ENCODE measurements around the gene SMIM35.

Gene SMIM35

DNA sequence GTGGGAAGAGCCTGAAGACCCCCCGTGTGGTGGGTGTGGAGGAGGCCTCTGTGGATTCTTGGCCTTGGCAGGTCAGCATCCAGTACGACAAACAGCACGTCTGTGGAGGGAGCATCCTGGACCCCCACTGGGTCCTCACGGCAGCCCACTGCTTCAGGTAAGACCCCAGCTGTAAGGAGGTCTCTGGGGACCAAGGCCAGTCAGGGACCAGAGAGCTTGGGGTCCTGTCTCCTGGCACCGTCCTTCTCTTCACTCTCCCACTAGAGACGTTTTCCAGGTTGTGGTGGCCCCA, 24.9 kb upstream of the SMIM35 start:
- H4K12ac ChIP-seq (ENCODE audit: low read depth, low read length): no peak overlapping the region
- no peaks in the 10 kb centered on the region for H3K4me1 ChIP-seq (ENCODE audit: control insufficient read depth in 1 of 2, insufficient read depth in 2 of 2, low read length in 2 of 2)
- H4K91ac ChIP-seq (ENCODE audit: low read depth, low read length): no peak overlapping the region
- no peak overlapping the region for H4K8ac ChIP-seq (ENCODE audit: low read depth, low read length)
- H3K27ac ChIP-seq (ENCODE audit: low read depth, low read length): no peak overlapping the region
- H3K4me3 ChIP-seq (ENCODE audit: low read depth, low read length): no peak overlapping the region
- H2BK12ac ChIP-seq (ENCODE audit: low read length): no peak overlapping the region
- no peak overlapping the region for H2BK5ac ChIP-seq (ENCODE audit: low read depth, low read length, poor library complexity)
- H3K9me3 ChIP-seq (ENCODE audit: insufficient read depth, low read depth, low read length): peaks cover 2% of the 10 kb centered on the region
- no peaks in the 10 kb centered on the region for H3K79me2 ChIP-seq (ENCODE audit: control insufficient read depth, insufficient read depth, low read length, poor library complexity)
- H3K36me3 ChIP-seq (ENCODE audit: control insufficient read depth in 1 of 2, insufficient read depth in 2 of 2, low read length in 2 of 2): no peaks in the 10 kb centered on the region
- H2BK120ac ChIP-seq (ENCODE audit: insufficient read depth, low read length, poor library complexity): no peak overlapping the region
- no peak overlapping the region for H3K18ac ChIP-seq (ENCODE audit: low read length)
- H3K27me3 ChIP-seq (ENCODE audit: insufficient read depth, low read length): no peaks in the 10 kb centered on the region
- H3K79me1 ChIP-seq (ENCODE audit: low read length): no peaks in the 10 kb centered on the region
- no peak overlapping the region for H2AK5ac ChIP-seq (ENCODE audit: low read length)
- no peak overlapping the region for H3K4me2 ChIP-seq (ENCODE audit: low read length)
- no peak overlapping the region for H3K4ac ChIP-seq (ENCODE audit: low read depth, low read length)
- H2AFZ ChIP-seq (ENCODE audit: insufficient read depth, low read length, poor library complexity): no peak overlapping the region
- no peak overlapping the region for H3K14ac ChIP-seq (ENCODE audit: low read length)
- DNase-seq: no peak
- no CpG with 5 or more reads among the region's 6 CpGs for WGBS (ENCODE audit: extremely low coverage, insufficient coverage, insufficient read length)
- no peak overlapping the region for H3K23ac ChIP-seq (ENCODE audit: low read length)
- H3K9ac ChIP-seq (ENCODE audit: low read length): no peak overlapping the region

DNA sequence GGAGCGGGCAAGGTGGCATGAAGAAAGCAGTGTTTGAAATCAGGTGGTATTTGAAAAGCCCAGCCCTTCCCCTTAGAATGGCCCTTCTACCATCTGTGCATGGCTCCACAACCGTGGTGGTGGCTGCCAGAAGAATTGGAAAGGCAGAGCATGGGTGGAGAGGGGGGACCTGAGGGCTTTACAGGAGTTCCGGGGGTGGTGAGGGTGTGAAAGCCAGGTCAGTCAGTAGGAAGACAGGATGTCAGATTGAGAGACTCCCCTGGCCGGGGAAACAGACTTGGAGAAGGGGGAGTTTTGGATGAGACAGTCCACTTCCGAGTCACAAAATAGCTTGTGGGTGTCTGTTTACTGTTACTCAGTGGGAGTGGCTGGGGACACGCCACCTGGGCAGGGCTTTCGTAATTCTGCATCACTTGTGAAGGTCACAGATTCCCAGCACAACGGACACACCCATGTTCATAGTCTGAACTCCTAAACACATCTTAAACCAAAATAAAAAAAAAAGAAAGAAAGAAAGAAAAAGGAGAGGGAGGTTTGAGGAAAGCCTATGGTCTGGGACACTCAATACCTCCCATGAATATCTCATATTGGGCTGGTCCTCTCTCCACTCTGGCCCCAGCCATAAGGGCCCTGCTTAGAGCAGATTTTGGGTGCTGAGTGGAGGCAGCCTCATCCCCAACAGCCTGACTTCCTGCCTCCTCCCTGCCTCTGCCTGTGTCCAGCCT, 24.4 kb upstream of the SMIM35 start:
- Histone ChIP-seq H4K8ac (ENCODE audit: low read depth, low read length) (no peak overlapping the region), H2BK12ac (ENCODE audit: low read length) (no peak overlapping the region), H3K79me2 (ENCODE audit: control insufficient read depth, insufficient read depth, low read length, poor library complexity) (no peaks in the 10 kb centered on the region), H3K36me3 (ENCODE audit: control insufficient read depth in 1 of 2, insufficient read depth in 2 of 2, low read length in 2 of 2) (no peaks in the 10 kb centered on the region), H2BK5ac (ENCODE audit: low read depth, low read length, poor library complexity) (no peak overlapping the region), H3K9me3 (ENCODE audit: insufficient read depth, low read depth, low read length) (peaks cover 2% of the 10 kb centered on the region), H2AK5ac (ENCODE audit: low read length) (no peak overlapping the region), H3K4ac (ENCODE audit: low read depth, low read length) (no peak overlapping the region), H3K27me3 (ENCODE audit: insufficient read depth, low read length) (no peaks in the 10 kb centered on the region), H4K12ac (ENCODE audit: low read depth, low read length) (no peak overlapping the region), H3K23ac (ENCODE audit: low read length) (no peak overlapping the region), H3K79me1 (ENCODE audit: low read length) (no peaks in the 10 kb centered on the region), H3K4me2 (ENCODE audit: low read length) (no peak overlapping the region), H3K18ac (ENCODE audit: low read length) (no peak overlapping the region), H3K4me3 (ENCODE audit: low read depth, low read length) (no peak overlapping the region), H3K14ac (ENCODE audit: low read length) (no peak overlapping the region), H3K9ac (ENCODE audit: low read length) (no peak overlapping the region), H3K27ac (ENCODE audit: low read depth, low read length) (no peak overlapping the region), H4K91ac (ENCODE audit: low read depth, low read length) (no peak overlapping the region), H3K4me1 (ENCODE audit: control insufficient read depth in 1 of 2, insufficient read depth in 2 of 2, low read length in 2 of 2) (no peaks in the 10 kb centered on the region), H2BK120ac (ENCODE audit: insufficient read depth, low read length, poor library complexity) (no peak overlapping the region), H2AFZ (ENCODE audit: insufficient read depth, low read length, poor library complexity) (no peak overlapping the region)
- DNase-seq: no peak
- no CpG with 5 or more reads among the region's 8 CpGs for WGBS (ENCODE audit: extremely low coverage, insufficient coverage, insufficient read length)

DNA sequence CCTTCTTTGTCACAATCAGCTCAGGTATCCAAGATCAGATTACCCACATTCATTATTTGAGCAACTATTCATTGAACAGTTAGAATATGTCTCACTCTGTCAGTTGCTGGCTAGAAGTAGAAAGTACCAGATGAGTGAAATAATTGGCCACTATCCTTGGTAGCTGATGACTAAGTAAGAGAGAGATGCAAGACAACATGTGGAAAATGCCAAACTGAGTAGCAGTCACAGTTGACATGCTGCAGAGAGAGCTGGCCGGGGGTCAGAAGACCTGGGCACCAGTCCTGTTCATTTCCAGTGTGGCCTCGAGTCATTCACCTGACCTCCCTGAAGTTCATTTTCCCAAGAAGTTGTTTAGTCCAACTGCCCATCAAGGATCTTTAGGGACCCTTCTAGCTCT, 22.5 kb upstream of the SMIM35 start:
- WGBS (ENCODE audit: extremely low coverage, insufficient coverage, insufficient read length): no CpG with 5 or more reads among the region's 2 CpGs
- no peaks in the 10 kb centered on the region for H3K79me2 ChIP-seq (ENCODE audit: control insufficient read depth, insufficient read depth, low read length, poor library complexity)
- no peaks in the 10 kb centered on the region for H3K27me3 ChIP-seq (ENCODE audit: insufficient read depth, low read length)
- H2BK120ac ChIP-seq (ENCODE audit: insufficient read depth, low read length, poor library complexity): no peak overlapping the region
- no peak overlapping the region for H2AFZ ChIP-seq (ENCODE audit: insufficient read depth, low read length, poor library complexity)
- H4K91ac ChIP-seq (ENCODE audit: low read depth, low read length): no peak overlapping the region
- no peaks in the 10 kb centered on the region for H3K79me1 ChIP-seq (ENCODE audit: low read length)
- H3K18ac ChIP-seq (ENCODE audit: low read length): no peak overlapping the region
- no peak overlapping the region for H4K12ac ChIP-seq (ENCODE audit: low read depth, low read length)
- no peak overlapping the region for H3K4me2 ChIP-seq (ENCODE audit: low read length)
- no peaks in the 10 kb centered on the region for H3K4me1 ChIP-seq (ENCODE audit: control insufficient read depth in 1 of 2, insufficient read depth in 2 of 2, low read length in 2 of 2)
- DNase-seq: peak; percentile 57 to 87
- H3K4me3 ChIP-seq (ENCODE audit: low read depth, low read length): no peak overlapping the region
- H3K9me3 ChIP-seq (ENCODE audit: insufficient read depth, low read depth, low read length): peaks cover 2% of the 10 kb centered on the region
- H3K27ac ChIP-seq (ENCODE audit: low read depth, low read length): no peak overlapping the region
- no peak overlapping the region for H3K23ac ChIP-seq (ENCODE audit: low read length)
- H3K4ac ChIP-seq (ENCODE audit: low read depth, low read length): no peak overlapping the region
- no peak overlapping the region for H2BK12ac ChIP-seq (ENCODE audit: low read length)
- no peak overlapping the region for H4K8ac ChIP-seq (ENCODE audit: low read depth, low read length)
- no peaks in the 10 kb centered on the region for H3K36me3 ChIP-seq (ENCODE audit: control insufficient read depth in 1 of 2, insufficient read depth in 2 of 2, low read length in 2 of 2)
- no peak overlapping the region for H3K9ac ChIP-seq (ENCODE audit: low read length)
- H3K14ac ChIP-seq (ENCODE audit: low read length): no peak overlapping the region
- H2AK5ac ChIP-seq (ENCODE audit: low read length): no peak overlapping the region
- H2BK5ac ChIP-seq (ENCODE audit: low read depth, low read length, poor library complexity): no peak overlapping the region

DNA sequence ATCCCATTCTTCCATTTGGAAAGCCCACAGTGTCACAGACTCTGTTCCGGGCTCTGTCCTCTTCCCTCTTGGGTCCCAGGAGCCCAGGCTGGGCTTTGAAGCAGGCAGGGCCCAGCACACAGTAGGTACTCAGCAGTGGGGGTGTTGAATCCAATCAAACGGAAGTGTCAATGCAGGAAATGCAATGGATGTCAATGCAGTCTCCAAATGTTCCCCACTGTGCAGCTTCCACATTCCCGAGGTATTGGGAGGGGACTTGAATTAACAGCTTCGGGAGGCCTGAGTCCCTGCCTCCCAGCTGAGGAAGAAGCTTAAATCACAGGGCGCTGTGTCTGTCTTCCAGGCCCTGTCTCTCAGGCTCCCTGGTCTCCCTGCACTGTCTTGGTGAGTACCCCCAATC, 21.8 kb upstream of the SMIM35 start:
- no peak overlapping the region for H3K4me3 ChIP-seq (ENCODE audit: low read depth, low read length)
- no peak for DNase-seq
- H2AK5ac ChIP-seq (ENCODE audit: low read length): no peak overlapping the region
- no peaks in the 10 kb centered on the region for H3K4me1 ChIP-seq (ENCODE audit: control insufficient read depth in 1 of 2, insufficient read depth in 2 of 2, low read length in 2 of 2)
- H3K79me1 ChIP-seq (ENCODE audit: low read length): no peaks in the 10 kb centered on the region
- no peak overlapping the region for H4K8ac ChIP-seq (ENCODE audit: low read depth, low read length)
- no peak overlapping the region for H3K18ac ChIP-seq (ENCODE audit: low read length)
- no peak overlapping the region for H3K23ac ChIP-seq (ENCODE audit: low read length)
- no peak overlapping the region for H3K4me2 ChIP-seq (ENCODE audit: low read length)
- no peak overlapping the region for H3K27ac ChIP-seq (ENCODE audit: low read depth, low read length)
- H3K9me3 ChIP-seq (ENCODE audit: insufficient read depth, low read depth, low read length): peaks cover 2% of the 10 kb centered on the region
- no peak overlapping the region for H2AFZ ChIP-seq (ENCODE audit: insufficient read depth, low read length, poor library complexity)
- H4K12ac ChIP-seq (ENCODE audit: low read depth, low read length): no peak overlapping the region
- WGBS (ENCODE audit: extremely low coverage, insufficient coverage, insufficient read length): no CpG with 5 or more reads among the region's 5 CpGs
- H2BK5ac ChIP-seq (ENCODE audit: low read depth, low read length, poor library complexity): no peak overlapping the region
- H2BK120ac ChIP-seq (ENCODE audit: insufficient read depth, low read length, poor library complexity): no peak overlapping the region
- H3K9ac ChIP-seq (ENCODE audit: low read length): no peak overlapping the region
- H2BK12ac ChIP-seq (ENCODE audit: low read length): no peak overlapping the region
- no peak overlapping the region for H3K14ac ChIP-seq (ENCODE audit: low read length)
- H3K79me2 ChIP-seq (ENCODE audit: control insufficient read depth, insufficient read depth, low read length, poor library complexity): no peaks in the 10 kb centered on the region
- H3K36me3 ChIP-seq (ENCODE audit: control insufficient read depth in 1 of 2, insufficient read depth in 2 of 2, low read length in 2 of 2): no peaks in the 10 kb centered on the region
- H4K91ac ChIP-seq (ENCODE audit: low read depth, low read length): no peak overlapping the region
- no peak overlapping the region for H3K4ac ChIP-seq (ENCODE audit: low read depth, low read length)
- no peaks in the 10 kb centered on the region for H3K27me3 ChIP-seq (ENCODE audit: insufficient read depth, low read length)
